Endothelial cell of umbilical vein (primary cell): ENCODE data around the gene GAL. TPM values are rescaled to one million over a fixed set of nuclear protein-coding genes. Genes with fewer than 3 reads are reported as not detected.

ENCODE experiments used
- BruUV-seq: library from RNA; stranded (reverse); fragments of 400-500 nt; replicated peaks from 2 replicates; lab custom pipeline; 2021; lab: Mats Ljungman, UMichigan
- CTCF ChIA-PET: fragments of 300-600, 350-600 bp; sonication (Branson Sonifier 250); formaldehyde crosslinking; loops from one replicate; lab custom pipeline; 2021; ENCODE audit warnings: antibody characterized with exemption, inconsistent platforms; lab: Charles Lee
- POLR2A ChIA-PET: fragments of 300-600, 350-600 bp; sonication (Branson Sonifier 250); formaldehyde crosslinking; loops from one replicate; lab custom pipeline; 2021; ENCODE audit warnings: antibody characterized with exemption, inconsistent platforms; lab: Charles Lee
- DNase-seq: peaks from one replicate; pipeline ENCODE4 v3.0.0-alpha.2; 2011; ENCODE audit warnings: low read depth, low spot score
- FAIRE-seq: peaks from 2 replicates; lab custom pipeline; 2011; peaks lifted over from hg19 to GRCh38; lab: Jason Lieb, UNC
- H2AFZ ChIP-seq: 2 replicates; pipeline ENCODE4 v1.6.0; 2012; ENCODE audit warnings: low read depth, low read length, control low read depth, inconsistent platforms
- H3K27ac ChIP-seq: 2 replicates; pipeline ENCODE4 v1.5.1; 2011; ENCODE audit warnings: low read depth, mild to moderate bottlenecking, control low read depth, low read length, moderate library complexity; ENCODE audit not compliant: insufficient read depth
- H3K27me3 ChIP-seq, 2 experiments: 2 replicates each; pipeline versions ENCODE4 v1.6.0 to v1.6.1; 2011; ENCODE audit warnings: low read length in 2 of 2, mixed read lengths in 1 of 2; ENCODE audit not compliant: control insufficient read depth in 2 of 2, insufficient read depth in 2 of 2
- H3K36me3 ChIP-seq, 2 experiments: 2 replicates in 1 of 2; 3 replicates in 1 of 2; pipeline ENCODE4 v1.5.1; 2011; ENCODE audit warnings: low read length in 2 of 2, mild to moderate bottlenecking in 1 of 2, moderate library complexity in 1 of 2; ENCODE audit not compliant: control insufficient read depth in 2 of 2, insufficient read depth in 2 of 2; ENCODE audit errors: extremely low read depth in 1 of 2
- H3K4me1 ChIP-seq: 3 replicates; pipeline ENCODE4 v1.5.1; 2011; ENCODE audit warnings: mild to moderate bottlenecking, low read length; ENCODE audit not compliant: control insufficient read depth, insufficient read depth; ENCODE audit errors: extremely low read depth
- H3K4me2 ChIP-seq: 2 replicates; pipeline ENCODE4 v1.6.1; 2011; ENCODE audit warnings: low read length, control low read depth, mixed read lengths; ENCODE audit not compliant: insufficient read depth
- H3K4me3 ChIP-seq, 3 experiments: fragments of 200-600 bp in 1 of 3; sonication (generic), shearing (Covaris generic) in 1 of 3; replicated peaks in 1 of 3; 2 replicates each; pipeline ENCODE4 v1.5.1; 2011 to 2016; ENCODE audit warnings: control low read depth in 3 of 3, low read length in 3 of 3, mild to moderate bottlenecking in 2 of 3, inconsistent platforms in 1 of 3, low read depth in 1 of 3, moderate library complexity in 1 of 3; ENCODE audit not compliant: insufficient read depth in 1 of 3
- H3K79me2 ChIP-seq: 2 replicates; pipeline ENCODE4 v1.6.0; 2012; ENCODE audit warnings: low read length, inconsistent platforms; ENCODE audit not compliant: control insufficient read depth, insufficient read depth
- H3K9ac ChIP-seq: replicated peaks from 2 replicates; pipeline ENCODE3; 2011; ENCODE audit warnings: low read length, control low read depth; ENCODE audit not compliant: insufficient read depth; ENCODE audit errors: extremely low read depth
- H3K9me1 ChIP-seq: replicated peaks from 3 replicates; pipeline ENCODE4 v1.6.0; 2011; ENCODE audit warnings: mild to moderate bottlenecking, low read length; ENCODE audit not compliant: control insufficient read depth, insufficient read depth; ENCODE audit errors: extremely low read depth
- H3K9me3 ChIP-seq: replicated peaks from 2 replicates; pipeline ENCODE4 v1.5.1; 2012; ENCODE audit warnings: low read length, inconsistent platforms; ENCODE audit not compliant: control insufficient read depth, insufficient read depth
- H4K20me1 ChIP-seq: replicated peaks from 2 replicates; pipeline ENCODE3; 2011; ENCODE audit warnings: mild to moderate bottlenecking, low read length; ENCODE audit not compliant: control insufficient read depth, insufficient read depth; ENCODE audit errors: extremely low read depth
- CTCF ChIP-seq, 2 donors: IDR thresholded peaks; 1 replicate in 1 of 2; 2 replicates in 1 of 2; pipeline ENCODE4 v1.5.1; 2011; ENCODE audit warnings: low read length in 2 of 2, mild to moderate bottlenecking in 2 of 2, moderate library complexity in 2 of 2, control low read depth in 1 of 2, inconsistent platforms in 1 of 2, low read depth in 1 of 2; ENCODE audit not compliant: insufficient read depth in 1 of 2; ENCODE audit errors: extremely low read depth in 1 of 2
- EZH2 ChIP-seq: IDR thresholded peaks from 2 replicates; pipeline ENCODE4 v1.6.1; 2012; ENCODE audit warnings: borderline replicate concordance, low read depth, mild to moderate bottlenecking, moderate library complexity, low read length, inconsistent platforms; ENCODE audit not compliant: severe bottlenecking
- FOS ChIP-seq: IDR thresholded peaks from 2 replicates; pipeline ENCODE4 v1.6.1; 2011; ENCODE audit warnings: mild to moderate bottlenecking, low read length, moderate library complexity, borderline replicate concordance; ENCODE audit not compliant: insufficient read depth
- GATA2 ChIP-seq: IDR thresholded peaks from 2 replicates; pipeline ENCODE4 v1.7.0; 2011; ENCODE audit warnings: low read depth, mild to moderate bottlenecking, moderate library complexity, mixed read lengths, low read length; ENCODE audit not compliant: insufficient read length, insufficient read depth
- JUN ChIP-seq: IDR thresholded peaks from 2 replicates; pipeline ENCODE4 v1.6.1; 2011; ENCODE audit warnings: borderline replicate concordance, low read depth; ENCODE audit not compliant: insufficient read length, insufficient read depth
- POLR2A ChIP-seq: IDR thresholded peaks from 2 replicates; pipeline ENCODE4 v1.6.1; 2012; ENCODE audit warnings: low read depth, mild to moderate bottlenecking, control low read depth, low read length
- POLR2AphosphoS5 ChIP-seq: IDR thresholded peaks from 2 replicates; pipeline ENCODE4 v1.6.1; 2012; ENCODE audit warnings: low read depth, mild to moderate bottlenecking, control low read depth, low read length, moderate library complexity; ENCODE audit not compliant: insufficient read depth
- dilution Hi-C: fragments of 300-500 bp; cut with MboI; formaldehyde crosslinking; loops from one replicate; pipeline ENCODE4 v1.15.0; 2019; ENCODE audit warnings: low sequenced_read_pairs; ENCODE audit not compliant: extremely low pct_ligation_motif_present
- intact Hi-C: fragments of 100-400 bp; cut with micrococcal nuclease; formaldehyde crosslinking; loops from one replicate; pipeline ENCODE4 v1.10.0; 2022
- polyA plus RNA-seq, 4 experiments: library from polyadenylated mRNA; depleted of rRNA in 3 of 4; stranded (reverse) in 3 of 4; unstranded in 1 of 4; fragments of >200 nt; gene quantifications; 2 replicates each; pipeline versions ENCODE4 v1.2.1 to v1.2.3, GENCODE V29; 2011 to 2012; ENCODE audit warnings: missing spikeins in 1 of 4
- total RNA-seq: library from RNA; stranded (reverse); gene quantifications from 2 replicates; pipeline ENCODE4 v1.2.3, GENCODE V29; 2021

Gene GAL
- total and polyA plus RNA-seq, 2 donors (not counting 3 experiments of a cell fraction or from before 2014, with no cell fraction given) = 1.2 to 9.8 TPM

- Histone ChIP-seq H3K4me2 (no peak overlapping the region), H2AFZ (no peak overlapping the region), H3K4me3 (no peak overlapping the region), H3K9ac (no peak overlapping the region), H3K4me1 (no peaks in the 10 kb centered on the region), H3K36me3 (no peaks in the 10 kb centered on the region), H4K20me1 (no peaks in the 10 kb centered on the region), H3K27me3 (no peaks in the 10 kb centered on the region), H3K9me3 (no peaks in the 10 kb centered on the region), H3K27ac (no peak overlapping the region), H3K79me2 (no peaks in the 10 kb centered on the region), H3K9me1 (no peaks in the 10 kb centered on the region)
- no peak for DNase-seq
- intact Hi-C loops (no loop called here), dilution Hi-C loops (no loop called here)
- no peak for FAIRE-seq
- POLR2A ChIA-PET = no interaction called here
- CTCF ChIA-PET = no interaction called here
- no peak for TF ChIP-seq FOS
- no peak for TF ChIP-seq EZH2
- no peak for TF ChIP-seq JUN
- TF ChIP-seq POLR2AphosphoS5 = no peak
- TF ChIP-seq GATA2 = no peak
- no peak for TF ChIP-seq POLR2A
- no peak for TF ChIP-seq CTCF (IDR thresholded peaks at IDR 0.05; ENCODE audit: extremely low read depth in 1 of 2, insufficient read depth in 1 of 2, low read depth in 1 of 2, low read length in 2 of 2)
- BruUV-seq = no TSS peak
Measured at GRCh38 chr11:68666849-68667248, 17.5 kb upstream of the GAL start.
